Ovary (tissue), 9 donors: Measurements from ENCODE around the gene SMIM1. TPM values are rescaled to one million over a fixed set of nuclear protein-coding genes. Genes with fewer than 3 reads are reported as not detected.
A peak's percentile ranks its signal among the peaks of the same experiment; 100 is the strongest.
"Not testable (repeated sequence)": the region's sequence is repeated elsewhere in the genome, so short reads cannot be mapped to it uniquely, and the experiment has no call there.

Experiments
- DNase-seq, 5 donors: peaks; one replicate each; pipeline ENCODE4 v3.0.0-alpha.2; 2019 to 2020
- H3K27ac ChIP-seq, 2 donors: fragments of 200-600 bp; one replicate each; pipeline versions ENCODE4 v1.5.1 to v1.8.0; 2019 to 2022
- H3K27me3 ChIP-seq: fragments of 200-600 bp; one replicate; pipeline ENCODE4 v1.8.0; 2022
- H3K36me3 ChIP-seq: fragments of 200-600 bp; sonication (generic); one replicate; pipeline ENCODE4 v1.5.1; 2019
- H3K4me1 ChIP-seq: one replicate; pipeline ENCODE4 v1.8.1; 2013; ENCODE audit warnings: mild to moderate bottlenecking, moderate library complexity; ENCODE audit not compliant: insufficient read depth
- H3K4me3 ChIP-seq: fragments of 200-600 bp; sonication (generic); one replicate; pipeline ENCODE4 v1.5.1; 2017
- H3K9me3 ChIP-seq, 2 donors: fragments of 200-600 bp in 1 of 2; sonication (generic) in 1 of 2; one replicate each; pipeline versions ENCODE4 v1.5.1 to v1.8.1; 2013 to 2019; ENCODE audit warnings: mild to moderate bottlenecking in 1 of 2, moderate library complexity in 1 of 2
- CTCF ChIP-seq, 3 donors: fragments of 450-650 bp in 2 of 3; fragments of 200-600 bp in 1 of 3; IDR thresholded peaks; one replicate each; pipeline versions ENCODE4 v1.5.1 to v1.8.0; 2016 to 2022; ENCODE audit warnings: antibody characterized with exemption in 3 of 3, mild to moderate bottlenecking in 1 of 3
- EP300 ChIP-seq: sonication (generic); formaldehyde crosslinking; IDR thresholded peaks from one replicate; pipeline ENCODE4 v1.6.1; 2017; ENCODE audit warnings: antibody characterized with exemption
- POLR2A ChIP-seq: fragments of 450-650 bp; IDR thresholded peaks from one replicate; pipeline ENCODE4 v1.6.1; 2017; ENCODE audit warnings: antibody characterized with exemption, mild to moderate bottlenecking, moderate library complexity
- WGBS, 3 donors: extraction: QIAGEN DNeasy Blood & Tissue Kit in 1 of 3; methylation state at CpG; one replicate each; pipeline versions ENCODE4 v1.1.5 to v1.1.7; 2013 to 2017; 5-methylcytosine and 5-hydroxymethylcytosine counted together
- intact Hi-C, 4 donors: fragments of 100-400 bp; cut with DNase I; formaldehyde crosslinking; loops; one replicate each; pipeline versions ENCODE4 v1.11.0 to v1.15.1; 2022 to 2023
- polyA plus RNA-seq, 2 donors: library from polyadenylated mRNA; stranded (reverse); fragments of 200-250 nt in 1 of 2; fragments of 350-450 nt in 1 of 2; fragmentation: Illumina TruSeq in 1 of 2; extraction: RNeasy Lipid Tissue Mini Kit (QIAGEN cat#74804) in 1 of 2; gene quantifications; one replicate each; pipeline ENCODE4 v1.2.3, GENCODE V29; 2013 to 2014
- total RNA-seq, 7 donors: library from RNA; depleted of rRNA in 2 of 7; stranded (reverse); fragments of >200 nt in 2 of 7; fragmentation: NEBNext Ultra II Directional in 3 of 7; extraction: Animal tissue kit (Norgen Biotek cat#: 25700) in 3 of 7; gene quantifications; one replicate each; pipeline versions ENCODE4 v1.1.0 to v1.2.4, GENCODE V29; 2016 to 2023
- donor health status: DM: no; HTN: no; CAD: no; lungs with moderate emphysema.
- donor health status: DM: no; HTN: no; CAD: no.
- donor health status: Bipolar disorder and iron deficiency.
- donor health status: DM: yes; HTN: yes; CAD: no.
- donor health status: DM: no; HTN: no; CAD: no.
- donor health status: DM: yes; HTN: yes; CAD: no.

SMIM1 gene
- total and polyA plus RNA-seq, 9 donors: 7.1 to 22.1 (median 18.7) TPM; not detected in 1

GRCh38 chr1:3790952-3791351 lies 18.4 kb downstream of the SMIM1 start:
- DNase-seq: no peak
- WGBS, 3 donors: 67 to 72% (median 68%) methylated on average over 18 of the region's 18 CpGs
- TF ChIP-seq CTCF (IDR thresholded peaks at IDR 0.05) (no peak), POLR2A (no peak), EP300 (no peak)
- Histone ChIP-seq H3K4me1 (peaks cover 15% of the 10 kb centered on the region), H3K27ac (no peak overlapping the region), H3K9me3 (no peaks in the 10 kb centered on the region), H3K36me3 (no peaks in the 10 kb centered on the region), H3K4me3 (no peak overlapping the region), H3K27me3 (no peaks in the 10 kb centered on the region)
- intact Hi-C loops: no loop called here

- Histone ChIP-seq H3K4me1 (peaks cover 14% of the 10 kb centered on the region), H3K27ac (no peak overlapping the region), H3K9me3 (no peaks in the 10 kb centered on the region), H3K4me3 (peak overlapping the region; percentile 95), H3K27me3 (no peaks in the 10 kb centered on the region), H3K36me3 (no peaks in the 10 kb centered on the region)
- TF ChIP-seq POLR2A (no peak), CTCF (IDR thresholded peaks at IDR 0.05) (no peak), EP300 (no peak)
- 0 to 1% (median 1%) methylated on average over 43 to 53 of the region's 53 CpGs for WGBS, 3 donors
- intact Hi-C loops: no loop called here
- DNase-seq: peak in 2 of 5 donors; percentile 35 to 52
Measured at GRCh38 chr1:3795453-3796214, 23.1 kb downstream of the SMIM1 start.

GRCh38 chr1:3796215-3797061 lies 23.9 kb downstream of the SMIM1 start, which contains the start of gene LRRC47:
LRRC47 (minus strand) TSS chr1:3796498; CDS start chr1:3796476, 22 bp downstream.
- intact Hi-C loops: no loop called here
- Histone ChIP-seq H3K36me3 (no peaks in the 10 kb centered on the region), H3K9me3 (no peaks in the 10 kb centered on the region), H3K4me3 (peak within 1 kb of the TSS; percentile 95), H3K4me1 (peaks cover 14% of the 10 kb centered on the region), H3K27ac (no peak within 1 kb of the TSS), H3K27me3 (no peaks in the 10 kb centered on the region)
- WGBS, 3 donors: 1 to 4% (median 2%) methylated on average over 38 to 60 of the region's 60 CpGs
- TF ChIP-seq CTCF (IDR thresholded peaks at IDR 0.05): no peak
- TF ChIP-seq EP300: no peak
- TF ChIP-seq POLR2A: peak; percentile 45
- peak; percentile 90 to 95 (median 93) for DNase-seq

GRCh38 chr1:3799976-3800685 lies 27.6 kb downstream of the SMIM1 start:
- TF ChIP-seq CTCF (IDR thresholded peaks at IDR 0.05) (no peak), POLR2A (no peak), EP300 (no peak)
- no peak overlapping the region for H3K4me3 ChIP-seq
- H3K36me3 ChIP-seq: no peaks in the 10 kb centered on the region
- H3K9me3 ChIP-seq: no peaks in the 10 kb centered on the region
- H3K4me1 ChIP-seq: peaks cover 6% of the 10 kb centered on the region
- H3K27ac ChIP-seq: no peak overlapping the region
- 77 to 92% (median 85%) methylated on average over 9 to 11 of the region's 11 CpGs for WGBS, 3 donors
- intact Hi-C loops: no loop called here
- DNase-seq: no peak
- no peaks in the 10 kb centered on the region for H3K27me3 ChIP-seq

GRCh38 chr1:3800795-3801194 lies 28.2 kb downstream of the SMIM1 start:
- H3K27ac ChIP-seq, H3K4me1 ChIP-seq, intact Hi-C loops, DNase-seq, H3K36me3 ChIP-seq, H3K9me3 ChIP-seq, H3K27me3 ChIP-seq, H3K4me3 ChIP-seq: not testable (repeated sequence)
- 50 to 65% (median 64%) methylated on average over 3 of the region's 3 CpGs for WGBS, 3 donors
